Smooth muscle cell (in vitro differentiated cells): Measurements from ENCODE around the gene PRDM15. TPM values are rescaled to one million over a fixed set of nuclear protein-coding genes. Genes with fewer than 3 reads are reported as not detected.

Source experiments
- DNase-seq: peaks from one replicate; lab custom pipeline; 2025; ENCODE audit not compliant: unreplicated experiment; lab: John Stamatoyannopoulos, UW
- H2AFZ ChIP-seq: fragments of 200-600 bp; sonication (generic); 2 replicates; pipeline ENCODE4 v1.6.0; 2016; ENCODE audit warnings: antibody characterized with exemption, low read depth, mild to moderate bottlenecking
- H3F3A ChIP-seq: fragments of 200-600 bp; sonication (generic); 2 replicates; pipeline ENCODE4 v1.6.0; 2017; ENCODE audit warnings: antibody characterized with exemption, low read depth
- H3K27ac ChIP-seq: fragments of 200-600 bp; sonication (generic); 2 replicates; pipeline ENCODE4 v1.5.1; 2016; ENCODE audit warnings: low read depth, mild to moderate bottlenecking
- H3K27me3 ChIP-seq: fragments of 200-600 bp; sonication (generic); 2 replicates; pipeline ENCODE4 v1.6.1; 2016; ENCODE audit warnings: low read depth, mild to moderate bottlenecking
- H3K36me3 ChIP-seq: fragments of 200-600 bp; sonication (generic); 2 replicates; pipeline ENCODE4 v1.5.1; 2016; ENCODE audit warnings: low read depth
- H3K4me1 ChIP-seq: fragments of 200-600 bp; sonication (generic); 2 replicates; pipeline ENCODE4 v1.5.1; 2016; ENCODE audit warnings: low read depth
- H3K4me2 ChIP-seq: fragments of 200-600 bp; sonication (generic); 2 replicates; pipeline ENCODE4 v1.6.0; 2016; ENCODE audit warnings: mild to moderate bottlenecking
- H3K4me3 ChIP-seq: fragments of 200-600 bp; sonication (generic); 2 replicates; pipeline ENCODE4 v1.5.1; 2016; ENCODE audit warnings: mild to moderate bottlenecking
- H3K79me2 ChIP-seq: fragments of 200-600 bp; sonication (generic); 2 replicates; pipeline ENCODE4 v1.6.0; 2016; ENCODE audit warnings: low read depth, mild to moderate bottlenecking
- H3K9ac ChIP-seq: fragments of 200-600 bp; sonication (generic); 2 replicates; pipeline ENCODE4 v1.6.0; 2016; ENCODE audit warnings: low read depth
- H3K9me3 ChIP-seq: fragments of 200-600 bp; sonication (generic); replicated peaks from 2 replicates; pipeline ENCODE4 v1.5.1; 2016; ENCODE audit warnings: low read depth
- H4K20me1 ChIP-seq: fragments of 200-600 bp; sonication (generic); 2 replicates; pipeline ENCODE4 v1.6.0; 2016; ENCODE audit warnings: low read depth
- WGBS: methylation state at CpG from one replicate; pipeline ENCODE4 v1.1.7; 2016; ENCODE audit warnings: low lambda C conversion rate; 5-methylcytosine and 5-hydroxymethylcytosine counted together
- polyA plus RNA-seq: library from polyadenylated mRNA; unstranded; fragments of >200 nt; fragmentation: Nextera tagmentation; extraction: Ambion mirVana; gene quantifications from 2 replicates; pipeline ENCODE4 v1.2.1, GENCODE V29; 2016
- total RNA-seq: library from RNA; depleted of rRNA; stranded (reverse); fragments of >200 nt; gene quantifications from 2 replicates; pipeline ENCODE4 v1.2.3, GENCODE V29; 2014
- TF ChIP-seq, protein P1 (sequence below): fragments of 200-600 bp; sonication (generic); IDR thresholded peaks from 2 replicates; pipeline ENCODE4 v1.5.1; 2017; ENCODE audit warnings: borderline replicate concordance, mild to moderate bottlenecking, antibody characterized with exemption; ENCODE audit not compliant: insufficient read depth, poor library complexity, severe bottlenecking

Gene PRDM15
- total and polyA plus RNA-seq, 2 experiments from 2014 or later, result 2.0 to 6.8 TPM

DNA sequence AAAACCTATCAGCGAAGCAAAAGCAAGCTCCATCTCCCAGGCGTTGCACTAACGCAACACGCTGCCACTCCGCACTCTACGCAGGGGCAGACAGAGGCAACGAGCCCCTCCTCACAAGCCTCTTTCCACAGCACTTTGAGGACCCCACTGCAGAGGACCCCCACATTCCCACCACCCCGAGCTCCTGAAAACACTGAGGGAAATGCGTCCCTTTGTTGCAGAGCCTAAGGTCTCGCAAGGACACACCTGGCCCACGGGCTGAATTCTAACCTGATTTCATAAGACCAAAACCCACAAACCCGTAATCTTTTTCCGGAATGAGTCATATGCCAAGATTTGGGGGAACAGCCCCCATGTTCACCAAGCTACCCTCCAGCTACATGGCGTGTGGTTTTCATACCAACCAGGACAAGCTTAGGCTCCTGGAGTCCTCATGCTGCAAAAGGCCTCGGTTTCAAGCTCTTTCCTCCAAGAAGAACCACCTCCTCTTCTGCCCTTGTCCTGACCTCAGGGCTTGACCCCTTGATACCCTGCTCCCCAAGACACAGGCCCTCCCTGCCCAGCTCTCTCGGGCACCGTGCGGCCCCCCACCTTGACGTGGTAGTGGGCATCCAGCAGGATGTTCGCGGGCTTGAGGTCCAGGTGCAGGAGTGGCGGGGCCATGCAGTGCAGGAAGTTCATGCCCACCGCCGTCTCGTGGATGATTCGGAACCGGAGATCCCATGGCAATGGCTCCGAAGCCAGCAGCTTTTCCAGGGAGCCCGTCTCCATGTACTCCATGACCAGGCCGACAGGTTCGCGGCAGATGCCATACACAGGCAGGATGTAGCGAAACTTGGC is 123.0 kb downstream of the PRDM15 start:
- peaks cover 4% of the 10 kb centered on the region for H3K79me2 ChIP-seq

DNA sequence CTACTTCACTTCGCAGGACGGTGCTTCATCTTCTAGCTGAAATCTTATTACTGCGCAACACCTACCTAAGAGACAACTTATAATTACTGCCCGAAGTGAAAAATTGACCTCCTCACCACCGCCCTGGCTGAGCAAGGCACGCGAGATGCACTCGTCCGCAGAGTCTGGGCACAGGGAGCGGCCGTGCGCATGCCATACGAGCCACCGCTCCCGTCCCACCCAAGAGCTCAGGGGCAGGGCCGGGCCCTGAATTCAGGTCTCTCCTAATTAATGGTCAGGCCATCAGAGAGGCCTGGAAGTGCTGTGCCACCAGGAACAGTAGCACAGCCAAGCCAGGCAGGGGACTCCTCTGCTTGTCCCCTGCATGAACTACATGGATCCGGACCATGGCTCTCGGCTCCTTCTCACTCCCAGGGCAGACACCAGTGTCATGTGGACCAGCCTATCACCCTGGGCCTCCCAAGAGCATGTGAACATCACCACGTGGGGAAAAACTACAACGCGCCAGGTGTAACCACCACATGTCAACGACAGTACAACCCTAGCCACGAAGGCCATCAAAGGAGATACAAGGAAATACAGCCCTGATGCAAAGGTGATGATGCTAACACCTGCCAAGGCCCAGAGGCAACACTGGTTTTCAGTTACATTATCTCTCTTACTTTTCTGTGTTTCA is 123.7 kb downstream of the PRDM15 start:
- no peak overlapping the region for H3K4me2 ChIP-seq
- H3F3A ChIP-seq, result peaks cover 7% of the 10 kb centered on the region
- peaks cover 61% of the 10 kb centered on the region for H4K20me1 ChIP-seq
- H3K27me3 ChIP-seq, result peaks cover 2% of the 10 kb centered on the region
- TF ChIP-seq, protein P1, sequence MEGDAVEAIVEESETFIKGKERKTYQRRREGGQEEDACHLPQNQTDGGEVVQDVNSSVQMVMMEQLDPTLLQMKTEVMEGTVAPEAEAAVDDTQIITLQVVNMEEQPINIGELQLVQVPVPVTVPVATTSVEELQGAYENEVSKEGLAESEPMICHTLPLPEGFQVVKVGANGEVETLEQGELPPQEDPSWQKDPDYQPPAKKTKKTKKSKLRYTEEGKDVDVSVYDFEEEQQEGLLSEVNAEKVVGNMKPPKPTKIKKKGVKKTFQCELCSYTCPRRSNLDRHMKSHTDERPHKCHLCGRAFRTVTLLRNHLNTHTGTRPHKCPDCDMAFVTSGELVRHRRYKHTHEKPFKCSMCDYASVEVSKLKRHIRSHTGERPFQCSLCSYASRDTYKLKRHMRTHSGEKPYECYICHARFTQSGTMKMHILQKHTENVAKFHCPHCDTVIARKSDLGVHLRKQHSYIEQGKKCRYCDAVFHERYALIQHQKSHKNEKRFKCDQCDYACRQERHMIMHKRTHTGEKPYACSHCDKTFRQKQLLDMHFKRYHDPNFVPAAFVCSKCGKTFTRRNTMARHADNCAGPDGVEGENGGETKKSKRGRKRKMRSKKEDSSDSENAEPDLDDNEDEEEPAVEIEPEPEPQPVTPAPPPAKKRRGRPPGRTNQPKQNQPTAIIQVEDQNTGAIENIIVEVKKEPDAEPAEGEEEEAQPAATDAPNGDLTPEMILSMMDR, result no peak
- peaks cover 4% of the 10 kb centered on the region for H3K79me2 ChIP-seq
- no peak for DNase-seq
- H3K9ac ChIP-seq, result no peak overlapping the region
- H3K9me3 ChIP-seq, result no peaks in the 10 kb centered on the region
- H2AFZ ChIP-seq, result no peak overlapping the region
- WGBS, result 91% methylated on average over 23 of the region's 23 CpGs
- peaks cover 23% of the 10 kb centered on the region for H3K4me1 ChIP-seq
- no peak overlapping the region for H3K4me3 ChIP-seq
- H3K36me3 ChIP-seq, result no peaks in the 10 kb centered on the region
- H3K27ac ChIP-seq, result no peak overlapping the region

More for the DNA sequence above, 123.0 kb downstream of the PRDM15 start:
- TF ChIP-seq, protein P1, result no peak
- Histone ChIP-seq H2AFZ (no peak overlapping the region), H3K9ac (no peak overlapping the region), H3K9me3 (no peaks in the 10 kb centered on the region), H3K27ac (no peak overlapping the region), H3F3A (peaks cover 4% of the 10 kb centered on the region), H4K20me1 (peaks cover 66% of the 10 kb centered on the region), H3K4me2 (no peak overlapping the region), H3K27me3 (peaks cover 9% of the 10 kb centered on the region), H3K4me3 (no peak overlapping the region), H3K4me1 (peaks cover 23% of the 10 kb centered on the region), H3K36me3 (no peaks in the 10 kb centered on the region)
- no peak for DNase-seq
- 95% methylated on average over 33 of the region's 33 CpGs for WGBS

DNA sequence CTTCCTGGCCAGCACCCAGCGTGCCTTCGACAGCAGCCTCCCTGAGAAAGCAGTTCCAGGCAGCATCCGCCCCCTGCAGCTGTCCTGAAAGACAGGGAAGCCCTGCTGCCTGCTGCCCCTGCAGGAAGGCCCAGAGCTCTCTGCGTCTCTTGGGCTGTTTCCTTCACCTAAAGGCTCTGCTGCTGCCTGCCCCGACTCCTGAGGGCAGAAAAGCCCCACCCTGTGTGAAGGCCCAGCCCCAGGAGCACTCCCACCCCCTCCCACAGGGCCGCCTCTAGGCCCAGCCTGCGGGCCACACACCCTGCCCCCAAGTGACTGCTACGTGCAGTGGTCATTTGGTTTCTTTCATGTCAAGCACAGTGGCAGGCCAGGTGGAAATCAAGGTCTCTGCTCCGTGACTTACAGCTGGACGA is 124.7 kb downstream of the PRDM15 start:
- no peak overlapping the region for H3K4me3 ChIP-seq
- H3K9me3 ChIP-seq, result no peaks in the 10 kb centered on the region
- H3K9ac ChIP-seq, result no peak overlapping the region
- 68% methylated on average over 8 of the region's 10 CpGs for WGBS
- TF ChIP-seq, protein P1, result no peak
- H3K4me2 ChIP-seq, result no peak overlapping the region
- peaks cover 31% of the 10 kb centered on the region for H3K4me1 ChIP-seq
- H3K79me2 ChIP-seq, result peaks cover 4% of the 10 kb centered on the region
- H2AFZ ChIP-seq, result no peak overlapping the region
- no peak overlapping the region for H3K27ac ChIP-seq
- peaks cover 52% of the 10 kb centered on the region for H4K20me1 ChIP-seq
- no peak for DNase-seq
- no peaks in the 10 kb centered on the region for H3K27me3 ChIP-seq
- peaks cover 7% of the 10 kb centered on the region for H3F3A ChIP-seq
- H3K36me3 ChIP-seq, result no peaks in the 10 kb centered on the region
